ENCODE results near the gene CSNK1G3.
A peak's percentile ranks its signal among the peaks of the same experiment; 100 is the strongest.

Gene CSNK1G3

GRCh38 chr5:123651234-123651633, 139.3 kb downstream of the CSNK1G3 start:
- DNase-seq: no peak

DNA sequence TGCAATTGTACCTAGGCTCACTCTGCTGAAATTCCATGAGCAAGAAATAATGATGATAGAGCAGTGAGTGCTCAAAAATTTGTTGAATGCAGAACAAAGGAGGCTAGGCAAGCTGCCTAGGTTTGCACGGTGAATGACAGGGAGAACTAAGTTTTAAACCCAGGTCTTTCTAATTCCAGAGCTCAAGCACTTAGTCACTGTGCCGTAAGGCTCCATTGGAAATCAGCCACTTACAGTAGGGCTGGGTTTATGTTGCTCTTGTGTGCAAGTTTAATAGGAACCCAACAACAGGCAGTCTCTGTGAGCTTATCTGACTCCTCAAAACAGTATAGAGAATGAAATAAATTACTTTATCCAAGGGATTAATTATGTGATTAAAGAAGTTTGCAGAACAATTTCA, 147.0 kb downstream of the CSNK1G3 start:
- peak; percentile 3 for DNase-seq

DNA sequence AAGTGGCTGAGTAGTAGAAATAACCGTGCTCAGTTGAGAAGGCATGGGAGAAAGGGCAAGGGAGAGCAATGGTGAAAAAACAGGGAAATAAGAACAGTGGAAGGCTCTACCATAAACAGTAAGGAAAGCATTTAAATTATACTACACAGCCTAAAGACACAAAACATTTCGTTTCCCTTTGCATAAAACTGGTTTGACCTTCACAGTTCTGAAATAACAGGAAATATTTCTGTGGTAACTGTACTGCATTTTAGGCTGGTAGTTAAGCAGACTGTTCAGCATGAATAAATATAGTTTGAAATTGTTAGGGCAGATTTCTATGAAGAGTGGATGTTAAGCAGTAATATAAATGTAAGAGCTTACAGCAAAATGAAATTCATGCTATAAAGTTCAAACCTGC, 147.5 kb downstream of the CSNK1G3 start:
- no peak for DNase-seq

DNA sequence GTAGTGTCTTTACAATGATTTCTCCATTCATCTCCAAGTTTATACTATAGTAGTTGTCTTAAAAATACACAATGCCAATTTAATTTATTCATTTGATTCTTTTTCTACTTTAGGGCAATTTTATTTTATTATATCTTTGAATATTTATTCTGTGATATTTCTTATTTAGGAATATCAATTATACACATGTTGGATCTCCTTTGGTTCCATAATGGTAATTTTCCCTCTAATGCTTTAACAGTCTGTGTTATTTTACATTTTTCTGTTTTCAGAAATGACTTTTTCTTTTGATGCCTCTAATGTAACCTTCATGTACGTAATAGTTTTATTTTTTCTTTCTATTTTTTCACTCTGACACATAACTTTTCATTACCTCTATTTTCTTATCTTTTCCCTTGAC, 153.0 kb downstream of the CSNK1G3 start:
- DNase-seq: no peak

GRCh38 chr5:123665822-123666371, 153.9 kb downstream of the CSNK1G3 start:
- DNase-seq: no peak
